Mucosa of rectum (tissue), 2 donors: ENCODE data around the gene ABHD14A.

Source experiments
- H3K27ac ChIP-seq, 2 donors: one replicate each; pipeline ENCODE4 v1.7.0; 2013; ENCODE audit warnings: inconsistent platforms in 2 of 2, low read depth in 2 of 2, low read length in 2 of 2
- H3K27me3 ChIP-seq, 2 donors: one replicate each; pipeline ENCODE4 v1.7.0; 2013; ENCODE audit warnings: low read length in 2 of 2; ENCODE audit not compliant: control insufficient read depth in 2 of 2, insufficient read depth in 2 of 2
- H3K36me3 ChIP-seq, 2 donors: one replicate each; pipeline ENCODE4 v1.7.0; 2013; ENCODE audit warnings: low read length in 2 of 2; ENCODE audit not compliant: control insufficient read depth in 2 of 2, insufficient read depth in 2 of 2
- H3K4me1 ChIP-seq, 2 donors: one replicate each; pipeline ENCODE4 v1.7.0; 2013; ENCODE audit warnings: low read length in 2 of 2, mild to moderate bottlenecking in 1 of 2; ENCODE audit not compliant: control insufficient read depth in 2 of 2, insufficient read depth in 2 of 2
- H3K4me3 ChIP-seq, 2 donors: one replicate each; pipeline ENCODE4 v1.7.0; 2013; ENCODE audit warnings: low read length in 2 of 2
- H3K9ac ChIP-seq, 2 donors: one replicate each; pipeline ENCODE4 v1.7.0; 2013; ENCODE audit warnings: low read length in 2 of 2, low read depth in 1 of 2, mild to moderate bottlenecking in 1 of 2
- H3K9me3 ChIP-seq, 2 donors: one replicate each; pipeline ENCODE4 v1.7.0; 2013; ENCODE audit warnings: low read length in 2 of 2; ENCODE audit not compliant: control insufficient read depth in 2 of 2
- donor health status: healthy.
- donor health status: Normal muscosa, but diverticular disease.

The ABHD14A gene

GRCh38 chr3:51934139-51934850 is 40.6 kb upstream of the ABHD14A start:
- Histone ChIP-seq H3K36me3 (peaks cover 44 to 51% of the 10 kb centered on the region in 2 donors), H3K4me3 (no peak overlapping the region), H3K9me3 (no peaks in the 10 kb centered on the region), H3K9ac (no peak overlapping the region), H3K27ac (no peak overlapping the region), H3K4me1 (no peaks in the 10 kb centered on the region), H3K27me3 (no peaks in the 10 kb centered on the region)

GRCh38 chr3:51934991-51935885 is 39.6 kb upstream of the ABHD14A start:
- Histone ChIP-seq H3K27ac (no peak overlapping the region), H3K27me3 (no peaks in the 10 kb centered on the region), H3K4me3 (no peak overlapping the region), H3K4me1 (no peaks in the 10 kb centered on the region), H3K9ac (no peak overlapping the region), H3K36me3 (peaks cover 44 to 51% of the 10 kb centered on the region in 2 donors), H3K9me3 (no peaks in the 10 kb centered on the region)

- Histone ChIP-seq H3K4me1 (peaks cover 4 to 7% of the 10 kb centered on the region in 2 donors), H3K27me3 (no peaks in the 10 kb centered on the region), H3K27ac (no peak overlapping the region), H3K9ac (no peak overlapping the region), H3K4me3 (no peak overlapping the region), H3K9me3 (no peaks in the 10 kb centered on the region), H3K36me3 (peaks cover 44 to 51% of the 10 kb centered on the region in 2 donors)
Measured at GRCh38 chr3:51935886-51936755, 38.7 kb upstream of the ABHD14A start.

GRCh38 chr3:51937014-51937413 is 37.9 kb upstream of the ABHD14A start:
- H3K27ac ChIP-seq: no peak overlapping the region

GRCh38 chr3:51937611-51938450 is 37.0 kb upstream of the ABHD14A start:
- Histone ChIP-seq H3K27ac (no peak overlapping the region), H3K36me3 (peaks cover 40 to 49% of the 10 kb centered on the region in 2 donors), H3K27me3 (no peaks in the 10 kb centered on the region), H3K9me3 (no peaks in the 10 kb centered on the region), H3K4me3 (no peak overlapping the region), H3K9ac (no peak overlapping the region), H3K4me1 (peaks cover 12 to 17% of the 10 kb centered on the region in 2 donors)

More at GRCh38 chr3:51937014-51937413, 37.9 kb upstream of the ABHD14A start:
- H3K36me3 ChIP-seq: peaks cover 44 to 51% of the 10 kb centered on the region in 2 donors
- peaks cover 5 to 10% of the 10 kb centered on the region in 2 donors for H3K4me1 ChIP-seq
- H3K9ac ChIP-seq: no peak overlapping the region
- no peak overlapping the region for H3K4me3 ChIP-seq
- H3K9me3 ChIP-seq: no peaks in the 10 kb centered on the region
- H3K27me3 ChIP-seq: no peaks in the 10 kb centered on the region

GRCh38 chr3:51938780-51939425 is 36.0 kb upstream of the ABHD14A start:
- Histone ChIP-seq H3K27ac (no peak overlapping the region), H3K4me1 (peaks cover 19 to 25% of the 10 kb centered on the region in 2 donors), H3K9me3 (no peaks in the 10 kb centered on the region), H3K9ac (no peak overlapping the region), H3K4me3 (no peak overlapping the region), H3K27me3 (no peaks in the 10 kb centered on the region), H3K36me3 (peaks cover 33 to 38% of the 10 kb centered on the region in 2 donors)

- peaks cover 21 to 25% of the 10 kb centered on the region in 2 donors for H3K36me3 ChIP-seq
Measured at GRCh38 chr3:51940648-51941462, 34.0 kb upstream of the ABHD14A start.

GRCh38 chr3:51941463-51941797 is 33.4 kb upstream of the ABHD14A start:
- Histone ChIP-seq H3K4me1 (peaks cover 19 to 25% of the 10 kb centered on the region in 2 donors), H3K9me3 (no peaks in the 10 kb centered on the region), H3K9ac (peak overlapping the region; percentile 70 to 72), H3K27ac (peak overlapping the region in 1 of 2 donors; percentile 98), H3K36me3 (peaks cover 19 to 20% of the 10 kb centered on the region in 2 donors), H3K27me3 (no peaks in the 10 kb centered on the region), H3K4me3 (peak overlapping the region; percentile 82)

More at GRCh38 chr3:51940648-51941462, 34.0 kb upstream of the ABHD14A start:
- H3K9ac ChIP-seq: peak overlapping the region; percentile 70 to 72
- H3K27me3 ChIP-seq: no peaks in the 10 kb centered on the region
- H3K4me3 ChIP-seq: peak overlapping the region; percentile 82
- H3K9me3 ChIP-seq: no peaks in the 10 kb centered on the region
- H3K4me1 ChIP-seq: peaks cover 19 to 25% of the 10 kb centered on the region in 2 donors
- peak overlapping the region in 1 of 2 donors; percentile 98 for H3K27ac ChIP-seq
